Esophagus squamous epithelium (tissue), 5 donors: ENCODE measurements around the gene TRIM72. TPM values are rescaled to one million over a fixed set of nuclear protein-coding genes. Genes with fewer than 3 reads are reported as not detected.

Source experiments
- DNase-seq: peaks from one replicate; lab custom pipeline; 2025; lab: John Stamatoyannopoulos, UW
- H3K27ac ChIP-seq, 4 donors: fragments of 200-600 bp; sonication (generic); one replicate each; pipeline ENCODE4 v1.5.1; 2016 to 2019; ENCODE audit warnings: mild to moderate bottlenecking in 1 of 4
- H3K27me3 ChIP-seq, 4 donors: fragments of 200-600 bp; sonication (generic); 1 replicate in 3 of 4; 2 replicates in 1 of 4; pipeline versions ENCODE4 v1.5.1 to v1.6.0; 2017 to 2021; ENCODE audit warnings: antibody characterized with exemption in 1 of 4
- H3K36me3 ChIP-seq, 3 donors: fragments of 200-600 bp; sonication (generic); one replicate each; pipeline ENCODE4 v1.5.1; 2016 to 2019
- H3K4me1 ChIP-seq, 3 donors: fragments of 200-600 bp; sonication (generic); one replicate each; pipeline ENCODE4 v1.5.1; 2017 to 2019
- H3K4me3 ChIP-seq, 4 donors: fragments of 200-600 bp; sonication (generic); 1 replicate in 3 of 4; 2 replicates in 1 of 4; pipeline ENCODE4 v1.5.1; 2016 to 2019; ENCODE audit warnings: mild to moderate bottlenecking in 2 of 4, moderate library complexity in 1 of 4
- H3K9me3 ChIP-seq, 3 donors: fragments of 200-600 bp; sonication (generic); one replicate each; pipeline ENCODE4 v1.5.1; 2016 to 2019
- CTCF ChIP-seq, 6 experiments: fragments of 450-650 bp in 4 of 6; fragments of 200-600 bp in 2 of 6; sonication (generic) in 2 of 6; IDR thresholded peaks; one replicate each; pipeline ENCODE4 v1.5.1; 2016 to 2019; ENCODE audit warnings: antibody characterized with exemption in 6 of 6, mild to moderate bottlenecking in 4 of 6, moderate library complexity in 4 of 6
- POLR2A ChIP-seq, 4 donors: fragments of 450-650 bp; IDR thresholded peaks; one replicate each; pipeline ENCODE4 v1.6.1; 2017; ENCODE audit warnings: antibody characterized with exemption in 4 of 4, mild to moderate bottlenecking in 4 of 4, moderate library complexity in 3 of 4
- WGBS, 2 donors: methylation state at CpG; one replicate each; pipeline ENCODE4 v1.1.5; 2018; 5-methylcytosine and 5-hydroxymethylcytosine counted together
- intact Hi-C: fragments of 100-400 bp; cut with DNase I; formaldehyde crosslinking; loops from one replicate; pipeline ENCODE4 v1.15.0; 2022
- total RNA-seq, 4 donors: library from RNA; depleted of rRNA; stranded (reverse); fragments of >200 nt; gene quantifications; one replicate each; pipeline ENCODE4 v1.1.0, GENCODE V29; 2016
- donor health status: DM: yes; HTN: yes; CAD: no.

Gene TRIM72
- total RNA-seq, 4 donors from 2014 or later: not detected

GRCh38 chr16:31190818-31191444, 23.0 kb upstream of the TRIM72 start:
- Histone ChIP-seq H3K4me1 (peaks cover 0 to 14% (median 0%) of the 10 kb centered on the region in 3 donors), H3K4me3 (no peak overlapping the region), H3K27ac (no peak overlapping the region), H3K27me3 (no peaks in the 10 kb centered on the region), H3K9me3 (no peaks in the 10 kb centered on the region), H3K36me3 (peaks cover 40 to 100% (median 81%) of the 10 kb centered on the region in 3 donors)
- intact Hi-C loops: no loop called here
- no peak for DNase-seq
- no peak for TF ChIP-seq POLR2A (IDR thresholded peaks at IDR 0.05)
- no peak for TF ChIP-seq CTCF (IDR thresholded peaks at IDR 0.05)
- 89 to 91% methylated on average over 15 to 17 of the region's 17 CpGs for WGBS, 2 donors

GRCh38 chr16:31191697-31192428, 22.1 kb upstream of the TRIM72 start:
- WGBS, 2 donors: 84 to 86% methylated on average over 4 of the region's 5 CpGs
- no peak overlapping the region for H3K27ac ChIP-seq
- H3K4me3 ChIP-seq: no peak overlapping the region
- H3K4me1 ChIP-seq: peaks cover 0 to 6% (median 0%) of the 10 kb centered on the region in 3 donors
- H3K36me3 ChIP-seq: peaks cover 38 to 100% (median 73%) of the 10 kb centered on the region in 3 donors
- DNase-seq: no peak
- TF ChIP-seq CTCF (IDR thresholded peaks at IDR 0.05): no peak
- TF ChIP-seq POLR2A (IDR thresholded peaks at IDR 0.05): no peak
- no peaks in the 10 kb centered on the region for H3K27me3 ChIP-seq
- intact Hi-C loops: no loop called here
- H3K9me3 ChIP-seq: no peaks in the 10 kb centered on the region

GRCh38 chr16:31192856-31193642, 20.9 kb upstream of the TRIM72 start:
- H3K27ac ChIP-seq: no peak overlapping the region
- H3K9me3 ChIP-seq: no peaks in the 10 kb centered on the region
- no peaks in the 10 kb centered on the region for H3K27me3 ChIP-seq
- no peak overlapping the region for H3K4me3 ChIP-seq
- intact Hi-C loops: no loop called here
- TF ChIP-seq POLR2A (IDR thresholded peaks at IDR 0.05) (no peak), CTCF (IDR thresholded peaks at IDR 0.05) (no peak)
- DNase-seq: no peak
- peaks cover 0 to 4% (median 0%) of the 10 kb centered on the region in 3 donors for H3K4me1 ChIP-seq
- H3K36me3 ChIP-seq: peaks cover 34 to 96% (median 68%) of the 10 kb centered on the region in 3 donors
- WGBS, 2 donors: 89 to 91% methylated on average over 12 to 16 of the region's 16 CpGs

GRCh38 chr16:31193874-31194273, 20.0 kb upstream of the TRIM72 start:
- peaks cover 34 to 87% (median 60%) of the 10 kb centered on the region in 3 donors for H3K36me3 ChIP-seq
- WGBS, 2 donors: 76 to 95% methylated on average over 2 of the region's 2 CpGs
- H3K27me3 ChIP-seq: no peaks in the 10 kb centered on the region
- peaks cover 0 to 8% (median 0%) of the 10 kb centered on the region in 3 donors for H3K4me1 ChIP-seq
- no peak overlapping the region for H3K4me3 ChIP-seq
- H3K27ac ChIP-seq: no peak overlapping the region
- no peak for DNase-seq
- TF ChIP-seq CTCF (IDR thresholded peaks at IDR 0.05) (no peak), POLR2A (IDR thresholded peaks at IDR 0.05) (no peak)
- H3K9me3 ChIP-seq: no peaks in the 10 kb centered on the region
- intact Hi-C loops: no loop called here
